B cell (primary cell): ENCODE measurements around the gene RASA2.

ENCODE experiments used
- EZH2 ChIP-seq: IDR thresholded peaks from 2 replicates; pipeline ENCODE4 v1.6.1; 2012; ENCODE audit warnings: borderline replicate concordance, low read depth, mild to moderate bottlenecking, moderate library complexity, low read length; ENCODE audit not compliant: insufficient read depth, poor library complexity, severe bottlenecking
- TF ChIP-seq, protein P1 (sequence below): fragments of 200-600 bp; IDR thresholded peaks from one replicate; pipeline ENCODE4 v1.8.0; 2022; ENCODE audit warnings: antibody characterized with exemption, mild to moderate bottlenecking

GRCh38 chr3:141478139-141478538 is 8.7 kb upstream of the RASA2 start:
- TF ChIP-seq, protein P1, sequence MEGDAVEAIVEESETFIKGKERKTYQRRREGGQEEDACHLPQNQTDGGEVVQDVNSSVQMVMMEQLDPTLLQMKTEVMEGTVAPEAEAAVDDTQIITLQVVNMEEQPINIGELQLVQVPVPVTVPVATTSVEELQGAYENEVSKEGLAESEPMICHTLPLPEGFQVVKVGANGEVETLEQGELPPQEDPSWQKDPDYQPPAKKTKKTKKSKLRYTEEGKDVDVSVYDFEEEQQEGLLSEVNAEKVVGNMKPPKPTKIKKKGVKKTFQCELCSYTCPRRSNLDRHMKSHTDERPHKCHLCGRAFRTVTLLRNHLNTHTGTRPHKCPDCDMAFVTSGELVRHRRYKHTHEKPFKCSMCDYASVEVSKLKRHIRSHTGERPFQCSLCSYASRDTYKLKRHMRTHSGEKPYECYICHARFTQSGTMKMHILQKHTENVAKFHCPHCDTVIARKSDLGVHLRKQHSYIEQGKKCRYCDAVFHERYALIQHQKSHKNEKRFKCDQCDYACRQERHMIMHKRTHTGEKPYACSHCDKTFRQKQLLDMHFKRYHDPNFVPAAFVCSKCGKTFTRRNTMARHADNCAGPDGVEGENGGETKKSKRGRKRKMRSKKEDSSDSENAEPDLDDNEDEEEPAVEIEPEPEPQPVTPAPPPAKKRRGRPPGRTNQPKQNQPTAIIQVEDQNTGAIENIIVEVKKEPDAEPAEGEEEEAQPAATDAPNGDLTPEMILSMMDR: no peak
- no peak for TF ChIP-seq EZH2
